NCI-H82 (cell line): ENCODE measurements around the gene PFKFB3.
"Not testable (repeated sequence)": the region's sequence is repeated elsewhere in the genome, so short reads cannot be mapped to it uniquely, and the experiment has no call there.

Source experiments
- DNase-seq: peaks from one replicate; lab custom pipeline; 2025; lab: John Stamatoyannopoulos, UW

Gene PFKFB3

GRCh38 chr10:6202098-6202683 lies 541 bp upstream of the PFKFB3 start:
- DNase-seq: no peak

DNA sequence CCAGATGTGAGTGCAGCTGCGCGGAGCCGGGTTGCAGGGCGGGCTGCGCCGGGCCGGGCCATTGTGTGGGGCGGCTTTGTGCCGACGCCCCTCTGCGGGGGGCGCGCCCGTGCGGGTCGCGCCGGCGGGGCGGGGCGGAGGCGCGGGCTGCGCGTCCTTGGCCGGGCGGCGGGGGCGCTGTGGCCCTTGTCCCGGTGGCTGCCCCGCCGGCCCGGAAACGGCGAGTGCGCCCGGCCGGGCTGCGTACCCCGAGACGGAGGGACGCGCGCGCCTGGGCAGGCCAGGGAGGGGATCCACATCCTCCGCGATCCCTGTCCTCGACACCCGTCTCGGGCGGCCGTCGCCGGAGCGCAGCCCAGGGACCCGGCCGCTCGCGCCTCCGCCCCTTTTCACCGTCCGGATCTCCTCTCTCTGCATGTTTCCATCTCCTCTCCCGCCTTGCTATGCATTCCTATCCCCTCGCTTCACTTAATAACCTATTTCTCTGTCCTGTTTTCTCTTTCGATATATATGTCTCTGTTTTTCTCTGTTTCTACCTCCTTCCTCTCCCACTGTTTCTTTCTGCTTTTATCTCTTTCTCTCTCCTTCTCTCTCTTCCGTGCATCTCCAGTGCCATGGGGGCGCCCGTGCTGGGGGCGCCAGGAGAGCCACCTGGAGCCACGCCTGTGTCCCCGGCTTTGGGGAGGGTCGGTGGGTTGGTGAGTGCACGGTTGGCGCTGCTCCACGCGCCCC lies 765 bp downstream of the PFKFB3 start:
- peak; percentile 54 for DNase-seq

GRCh38 chr10:6204063-6204340 lies 1.3 kb downstream of the PFKFB3 start:
- peak; percentile 35 for DNase-seq

DNA sequence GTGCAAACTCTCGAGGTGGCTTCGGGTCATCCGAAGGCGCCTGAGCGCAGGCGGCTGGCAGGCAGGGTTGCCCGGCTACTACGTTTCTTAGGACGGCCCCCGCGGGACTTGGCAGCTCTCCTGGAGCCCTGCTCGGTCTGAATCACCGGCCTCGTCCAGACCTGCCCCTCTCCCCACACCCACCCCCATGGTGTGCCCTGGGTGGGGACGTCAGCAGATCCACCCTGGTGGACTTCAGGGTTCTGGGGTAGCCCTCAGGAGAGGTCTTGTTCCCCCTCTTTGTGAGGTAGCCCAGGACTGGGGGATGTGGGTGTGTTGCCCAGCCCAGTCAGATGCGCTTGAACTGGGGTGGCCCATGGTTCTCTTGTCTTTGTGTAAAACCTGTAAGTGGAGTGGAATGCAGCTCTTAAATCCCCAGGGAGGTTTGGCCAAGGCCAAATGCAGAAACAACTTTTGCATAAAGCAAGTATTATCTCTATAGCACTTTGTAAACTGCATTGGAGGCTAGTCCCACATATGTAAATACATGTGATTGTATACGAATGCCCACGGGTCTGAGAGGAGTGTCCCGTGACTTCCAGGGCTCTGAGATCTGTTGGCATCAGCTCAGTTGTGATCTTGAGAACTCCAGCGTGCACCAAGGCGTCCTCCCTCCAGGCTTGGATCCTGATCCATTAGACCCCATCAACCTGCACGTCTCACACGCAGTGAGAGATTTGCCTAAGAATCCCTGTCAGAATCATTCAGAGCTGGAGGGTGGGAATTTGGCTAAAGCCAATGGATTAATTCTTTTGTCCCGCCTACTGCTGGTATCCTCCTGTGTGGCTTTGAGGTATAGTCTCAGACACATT lies 1.8 kb downstream of the PFKFB3 start:
- DNase-seq: peak; percentile 25

GRCh38 chr10:6206486-6206885 lies 3.8 kb downstream of the PFKFB3 start:
- not testable (repeated sequence) for DNase-seq

DNA sequence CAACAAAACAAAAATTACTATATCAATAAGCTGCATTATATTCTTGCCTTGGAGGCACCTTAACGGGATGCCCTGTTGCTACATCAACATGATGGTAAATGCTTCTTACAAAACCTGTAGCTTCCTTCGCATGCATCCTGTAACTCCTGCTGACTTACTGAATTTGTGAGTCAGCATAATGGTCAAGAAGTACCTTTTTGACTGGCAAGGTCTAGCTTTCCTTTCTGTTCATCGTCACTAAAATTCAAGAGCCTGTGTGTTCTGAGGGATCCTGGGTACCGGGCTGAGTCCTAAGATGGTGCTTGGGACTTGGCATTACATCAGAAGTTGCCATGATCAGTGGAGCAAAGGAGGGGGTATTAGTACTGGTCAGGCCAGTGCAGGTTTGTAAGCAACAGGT lies 4.9 kb downstream of the PFKFB3 start:
- DNase-seq: no peak

GRCh38 chr10:6208799-6209235 lies 6.1 kb downstream of the PFKFB3 start:
- DNase-seq: no peak

DNA sequence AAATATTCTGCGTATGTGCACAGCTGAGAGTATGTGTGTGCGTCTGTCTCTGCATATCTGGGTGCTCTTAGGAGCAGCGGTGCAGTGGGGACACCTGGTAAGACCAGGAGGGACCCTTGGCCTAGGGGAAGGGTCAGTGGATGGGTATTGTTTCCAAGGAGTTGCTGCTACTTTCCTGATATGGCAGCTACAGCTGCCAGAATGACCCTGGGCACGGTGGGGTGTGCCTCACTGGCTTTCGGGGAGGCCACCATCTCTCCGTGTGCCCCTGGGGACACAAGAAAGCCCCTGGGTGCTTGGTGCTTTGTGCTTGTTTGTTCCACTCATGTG lies 8.6 kb downstream of the PFKFB3 start:
- no peak for DNase-seq

- DNase-seq: no peak
Observed at GRCh38 chr10:6211671-6212635, 9.2 kb downstream of the PFKFB3 start.

GRCh38 chr10:6212806-6213205 lies 10.1 kb downstream of the PFKFB3 start:
- no peak for DNase-seq

DNA sequence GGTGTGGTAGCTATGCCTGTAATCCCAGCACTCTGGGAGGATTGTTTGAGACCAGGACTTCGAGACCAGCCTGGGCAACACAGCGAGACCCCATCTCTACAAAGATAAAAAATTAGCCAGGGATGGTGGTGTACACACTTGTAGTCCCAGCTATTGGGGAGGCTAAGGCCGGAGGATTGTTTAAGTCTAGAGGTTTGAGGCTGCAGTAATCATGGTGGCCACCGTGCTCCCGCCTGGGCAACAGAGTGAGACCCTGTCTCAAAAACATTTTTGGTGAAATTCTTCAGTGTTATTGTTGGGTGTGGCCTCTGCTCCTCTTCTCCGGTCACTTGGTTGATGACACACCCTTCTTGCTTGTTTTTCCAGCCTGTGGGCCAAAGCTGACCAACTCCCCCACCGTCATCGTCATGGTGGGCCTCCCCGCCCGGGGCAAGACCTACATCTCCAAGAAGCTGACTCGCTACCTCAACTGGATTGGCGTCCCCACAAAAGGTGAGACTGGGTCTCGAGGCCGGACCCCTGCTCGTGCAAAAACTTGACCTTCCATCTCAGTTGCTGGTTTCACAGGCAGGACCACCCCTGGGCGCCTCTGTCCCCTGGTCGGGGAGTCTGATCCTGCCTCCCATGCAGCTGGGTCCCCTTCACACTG lies 10.6 kb downstream of the PFKFB3 start:
- no peak for DNase-seq

- DNase-seq: no peak
Observed at GRCh38 chr10:6213908-6214307, 11.2 kb downstream of the PFKFB3 start.

DNA sequence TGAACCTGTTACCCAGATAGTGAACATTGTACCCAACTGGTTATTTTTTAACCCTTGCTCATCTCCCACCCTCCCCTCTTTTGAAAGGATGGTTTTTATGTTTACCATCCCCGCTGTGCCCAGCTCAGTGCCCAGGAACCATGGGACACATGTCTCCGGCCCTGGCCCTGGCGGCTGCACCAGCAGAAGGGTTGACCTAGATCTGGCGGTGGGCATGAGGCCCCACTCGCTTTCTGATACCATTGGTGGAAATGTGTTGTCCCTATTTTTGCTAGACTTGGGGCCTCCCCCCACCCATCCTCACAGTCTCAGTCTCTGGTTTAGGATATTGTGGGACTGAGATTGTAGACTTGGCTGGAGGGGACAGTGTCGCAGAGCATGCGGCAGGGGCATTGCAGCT lies 11.9 kb downstream of the PFKFB3 start:
- no peak for DNase-seq

- no peak for DNase-seq
Observed at GRCh38 chr10:6215241-6215640, 12.5 kb downstream of the PFKFB3 start.

- DNase-seq: no peak
Observed at GRCh38 chr10:6215683-6216484, 13.2 kb downstream of the PFKFB3 start.

- DNase-seq: no peak
Observed at GRCh38 chr10:6216916-6217315, 14.2 kb downstream of the PFKFB3 start.

GRCh38 chr10:6217611-6218010 lies 14.9 kb downstream of the PFKFB3 start:
- DNase-seq: no peak

DNA sequence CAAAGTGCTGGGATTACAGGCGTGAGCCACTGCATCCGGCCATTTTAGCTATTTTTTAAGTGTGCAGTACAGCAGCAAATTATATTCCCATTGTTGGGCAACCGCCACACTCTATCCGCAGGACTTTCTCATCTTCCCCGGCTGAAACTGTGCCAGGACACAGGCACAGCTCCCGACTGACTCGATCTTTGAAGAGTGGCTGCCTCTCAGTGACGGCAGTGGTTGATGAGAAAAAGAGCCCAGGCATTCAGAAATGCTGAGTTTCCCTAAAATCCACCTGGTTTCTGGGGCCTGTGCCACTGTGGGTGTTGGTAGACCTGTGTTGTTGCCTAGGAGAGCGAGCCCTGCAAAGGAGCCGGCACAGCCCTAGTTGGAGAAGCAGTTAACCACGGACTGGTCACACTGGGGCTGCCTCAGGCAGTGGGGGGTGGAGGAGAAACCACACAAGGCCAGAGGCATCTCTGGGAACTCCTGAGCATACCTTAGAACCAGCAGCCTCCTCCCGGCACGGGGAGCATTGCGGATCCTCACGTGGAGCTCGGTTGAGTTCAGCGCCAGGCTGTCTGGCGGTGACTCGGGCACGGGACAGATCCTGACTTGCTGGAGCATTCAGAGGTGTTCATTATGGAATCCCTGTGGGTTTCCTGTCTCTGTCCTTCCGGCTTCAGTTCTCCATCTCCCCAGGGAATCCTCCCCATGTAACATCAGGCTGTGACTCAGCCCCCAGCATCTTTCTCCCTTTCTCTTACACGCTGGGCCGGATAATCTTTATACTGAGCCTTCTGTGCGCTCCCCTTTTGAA lies 16.2 kb downstream of the PFKFB3 start:
- DNase-seq: peak; percentile 98

DNA sequence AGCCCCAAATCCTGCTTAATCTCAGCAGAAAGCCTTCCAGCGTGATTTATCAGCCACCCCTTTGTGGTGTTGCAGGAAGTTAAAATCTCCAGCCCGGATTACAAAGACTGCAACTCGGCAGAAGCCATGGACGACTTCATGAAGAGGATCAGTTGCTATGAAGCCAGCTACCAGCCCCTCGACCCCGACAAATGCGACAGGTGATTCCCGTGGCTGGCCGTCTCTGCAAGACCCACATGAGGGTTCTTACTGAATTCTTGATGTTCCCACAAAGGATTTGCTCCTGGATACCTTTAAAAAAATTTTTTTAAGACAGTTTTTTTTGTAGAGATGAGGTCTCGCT lies 16.7 kb downstream of the PFKFB3 start:
- DNase-seq: no peak
